WI38 (cell line): ENCODE data around the gene SPOCK1.
"Not testable (repeated sequence)": the region's sequence is repeated elsewhere in the genome, so short reads cannot be mapped to it uniquely, and the experiment has no call there.

Source experiments
- H3K4me3 ChIP-seq: 2 replicates; pipeline ENCODE4 v1.5.1; 2011; ENCODE audit warnings: low read depth, mild to moderate bottlenecking, control low read depth, low read length
- CTCF ChIP-seq: IDR thresholded peaks from 2 replicates; pipeline ENCODE4 v1.5.1; 2012; ENCODE audit warnings: low read depth, mild to moderate bottlenecking, control low read depth, low read length

SPOCK1 gene

GRCh38 chr5:136984772-136985446 is 514.2 kb downstream of the SPOCK1 start:
- no peak overlapping the region for H3K4me3 ChIP-seq
- no peak for TF ChIP-seq CTCF

- TF ChIP-seq CTCF, result no peak
- H3K4me3 ChIP-seq, result no peak overlapping the region
Measured at GRCh38 chr5:136981936-136982335, 517.2 kb downstream of the SPOCK1 start.

DNA sequence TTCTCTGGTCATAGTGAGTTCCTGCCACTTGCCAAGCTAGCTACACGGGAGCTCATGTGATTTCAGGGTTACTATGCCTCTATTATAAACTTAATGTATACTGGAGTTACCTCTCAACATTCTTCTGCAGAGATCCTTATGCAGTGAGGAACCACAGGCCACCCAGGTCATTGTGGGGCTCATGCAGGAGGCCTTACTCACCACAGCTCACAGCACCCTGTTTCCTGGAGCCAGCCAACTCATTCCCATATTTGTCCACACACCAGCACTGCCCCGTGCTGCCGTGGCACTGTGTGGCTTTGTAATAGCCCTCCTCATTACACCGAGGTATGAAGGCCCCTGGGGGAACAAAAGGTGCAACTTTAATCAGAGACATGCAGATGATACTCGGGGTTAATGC is 520.0 kb downstream of the SPOCK1 start:
- TF ChIP-seq CTCF, result no peak
- no peak overlapping the region for H3K4me3 ChIP-seq

DNA sequence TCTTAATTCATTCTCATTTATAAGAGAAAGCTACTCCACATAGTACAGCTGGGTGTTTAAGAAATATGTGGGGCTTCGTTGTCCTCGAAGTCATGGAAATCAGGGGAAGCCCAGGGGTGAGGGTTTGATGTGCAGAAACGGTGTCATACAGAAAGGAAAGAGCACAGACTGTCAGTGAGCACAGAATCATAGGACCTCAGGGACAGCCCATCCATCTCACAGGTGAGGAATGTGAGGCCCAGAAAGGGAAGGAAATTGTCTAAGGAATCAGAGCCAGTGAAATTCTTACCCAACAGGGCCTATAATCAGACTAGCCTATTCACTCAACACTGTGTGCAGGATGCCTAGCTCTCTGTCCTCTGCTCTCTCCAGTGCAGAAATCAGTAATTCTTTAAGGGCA is 535.6 kb downstream of the SPOCK1 start:
- H3K4me3 ChIP-seq, result no peak overlapping the region
- no peak for TF ChIP-seq CTCF

DNA sequence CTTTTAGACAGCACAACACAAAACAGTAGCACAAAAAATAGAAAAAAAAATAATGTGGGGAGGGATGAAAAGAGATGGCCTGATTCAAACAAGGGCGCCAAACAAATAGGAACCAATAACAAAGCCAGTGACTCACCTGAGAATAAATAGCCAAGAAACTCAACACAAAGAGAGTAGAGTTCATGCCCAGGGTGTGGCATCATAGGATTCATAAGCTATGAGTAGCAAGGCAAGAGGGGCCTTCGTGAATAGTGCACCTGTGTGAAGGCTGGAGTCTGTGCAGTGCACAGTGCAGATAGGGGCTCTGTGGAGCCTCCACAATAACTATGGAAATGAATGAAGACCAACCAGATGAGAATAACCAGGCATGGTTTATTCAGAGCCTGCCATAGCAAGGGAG is 541.7 kb downstream of the SPOCK1 start:
- no peak for TF ChIP-seq CTCF
- H3K4me3 ChIP-seq, result no peak overlapping the region

DNA sequence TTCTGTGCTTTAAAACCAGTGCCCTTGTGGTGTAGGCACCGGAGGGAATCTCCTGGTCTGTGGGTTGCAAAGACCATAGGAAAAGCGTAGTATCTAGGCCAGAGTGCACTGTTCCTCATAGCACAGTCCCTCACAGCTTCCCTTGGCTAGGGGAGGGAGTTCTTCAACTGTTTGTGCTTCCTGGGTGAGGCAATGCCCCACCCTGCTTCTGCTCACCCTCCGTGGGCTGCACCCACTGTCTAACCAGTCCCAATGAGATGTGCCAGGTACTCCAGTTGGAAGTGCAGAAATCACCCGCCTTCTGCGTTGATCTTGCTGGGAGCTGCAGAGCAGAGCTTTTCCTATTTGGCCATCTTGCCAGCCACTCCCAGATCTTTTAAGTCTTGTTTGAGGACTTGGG is 545.0 kb downstream of the SPOCK1 start:
- not testable (repeated sequence) for H3K4me3 ChIP-seq

GRCh38 chr5:136953346-136954069 is 545.6 kb downstream of the SPOCK1 start:
- H3K4me3 ChIP-seq, result not testable (repeated sequence)

- no peak overlapping the region for H3K4me3 ChIP-seq
- no peak for TF ChIP-seq CTCF
Measured at GRCh38 chr5:136927571-136927970, 571.6 kb downstream of the SPOCK1 start.
